ENCODE results near the gene CCNL1. TPM values are rescaled to one million over a fixed set of nuclear protein-coding genes. Genes with fewer than 3 reads are reported as not detected.
A peak's percentile ranks its signal among the peaks of the same experiment; 100 is the strongest.
"Not testable (repeated sequence)": the region's sequence is repeated elsewhere in the genome, so short reads cannot be mapped to it uniquely, and the experiment has no call there.

The CCNL1 gene
- total RNA-seq, 1 donor from 2014 or later: 133 TPM

GRCh38 chr3:157179365-157179803, 19.4 kb upstream of the CCNL1 start:
- no peak overlapping the region for H3K27ac ChIP-seq
- DNase-seq (no peak), ATAC-seq (no peak)
- no peaks in the 10 kb centered on the region for H3K27me3 ChIP-seq (ENCODE audit: low read depth)
- no peaks in the 10 kb centered on the region for H3K36me3 ChIP-seq
- H3K4me3 ChIP-seq: no peak overlapping the region
- no peaks in the 10 kb centered on the region for H3K9me3 ChIP-seq
- H3K4me1 ChIP-seq: peaks cover 17% of the 10 kb centered on the region
- intact Hi-C loops (cut with DNase I): no loop called here
- TF ChIP-seq CTCF (IDR thresholded peaks at IDR 0.05): no peak

- DNase-seq, ATAC-seq: not testable (repeated sequence)
Measured at GRCh38 chr3:157178503-157179364, 18.8 kb upstream of the CCNL1 start.

GRCh38 chr3:157177801-157178453, 18.0 kb upstream of the CCNL1 start:
- H3K9me3 ChIP-seq; intact Hi-C loops (cut with DNase I); H3K36me3 ChIP-seq; ATAC-seq; H3K27ac ChIP-seq; DNase-seq; H3K4me3 ChIP-seq; H3K27me3 ChIP-seq (ENCODE audit: low read depth): not testable (repeated sequence)
- peaks cover 24% of the 10 kb centered on the region for H3K4me1 ChIP-seq

More at GRCh38 chr3:157178503-157179364, 18.8 kb upstream of the CCNL1 start:
- intact Hi-C loops (cut with DNase I); H3K27me3 ChIP-seq (ENCODE audit: low read depth); H3K36me3 ChIP-seq; H3K9me3 ChIP-seq; H3K4me3 ChIP-seq; H3K27ac ChIP-seq: not testable (repeated sequence)
- H3K4me1 ChIP-seq: peaks cover 21% of the 10 kb centered on the region

GRCh38 chr3:157176934-157177333, 17.0 kb upstream of the CCNL1 start:
- no peaks in the 10 kb centered on the region for H3K36me3 ChIP-seq
- H3K27ac ChIP-seq: peak overlapping the region; percentile 98
- no peak for TF ChIP-seq CTCF (IDR thresholded peaks at IDR 0.05)
- ATAC-seq: no peak
- no peak overlapping the region for H3K4me3 ChIP-seq
- DNase-seq: no peak
- intact Hi-C loops (cut with DNase I): no loop called here
- H3K9me3 ChIP-seq: no peaks in the 10 kb centered on the region
- H3K27me3 ChIP-seq (ENCODE audit: low read depth): no peaks in the 10 kb centered on the region
- H3K4me1 ChIP-seq: peaks cover 24% of the 10 kb centered on the region

- H3K27me3 ChIP-seq (ENCODE audit: low read depth): no peaks in the 10 kb centered on the region
- DNase-seq (peak; percentile 71), ATAC-seq (peak; percentile 34 to 57)
Measured at GRCh38 chr3:157175691-157176507, 16.0 kb upstream of the CCNL1 start.

More at GRCh38 chr3:157175691-157176507, 16.0 kb upstream of the CCNL1 start:
- peak overlapping the region; percentile 98 for H3K27ac ChIP-seq
- peaks cover 24% of the 10 kb centered on the region for H3K4me1 ChIP-seq
- no peaks in the 10 kb centered on the region for H3K9me3 ChIP-seq
- H3K36me3 ChIP-seq: no peaks in the 10 kb centered on the region
- intact Hi-C loops (cut with DNase I): no loop called here
- H3K4me3 ChIP-seq: peak overlapping the region; percentile 57
- no peak for TF ChIP-seq CTCF (IDR thresholded peaks at IDR 0.05)

Measured in lower lobe of right lung (tissue), 2 donors.